NCI-H1694 (cell line): ENCODE results near the gene MCOLN1.

Experiments
- DNase-seq: peaks from one replicate; lab custom pipeline; 2025; lab: John Stamatoyannopoulos, UW

MCOLN1 gene

DNA sequence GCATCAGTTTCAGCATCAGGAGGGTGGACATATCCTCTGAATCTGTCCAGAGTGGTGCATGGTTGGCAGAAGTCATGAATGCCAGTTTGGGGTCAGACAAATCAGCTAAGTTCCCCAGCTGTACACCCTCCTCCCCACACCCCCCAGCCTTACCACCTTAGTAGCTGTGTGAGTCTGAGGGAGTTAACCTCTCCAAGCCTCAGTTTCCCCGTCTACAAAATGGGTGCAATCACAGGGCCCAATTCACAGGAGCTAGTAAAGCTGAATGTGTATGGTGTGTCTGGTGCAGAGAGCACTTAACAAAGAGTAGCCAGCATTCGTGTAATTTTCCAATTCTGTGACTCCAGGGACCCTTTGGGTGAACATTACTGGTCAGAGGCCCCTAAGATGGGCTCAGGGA, 19.9 kb upstream of the MCOLN1 start:
- no peak for DNase-seq

DNA sequence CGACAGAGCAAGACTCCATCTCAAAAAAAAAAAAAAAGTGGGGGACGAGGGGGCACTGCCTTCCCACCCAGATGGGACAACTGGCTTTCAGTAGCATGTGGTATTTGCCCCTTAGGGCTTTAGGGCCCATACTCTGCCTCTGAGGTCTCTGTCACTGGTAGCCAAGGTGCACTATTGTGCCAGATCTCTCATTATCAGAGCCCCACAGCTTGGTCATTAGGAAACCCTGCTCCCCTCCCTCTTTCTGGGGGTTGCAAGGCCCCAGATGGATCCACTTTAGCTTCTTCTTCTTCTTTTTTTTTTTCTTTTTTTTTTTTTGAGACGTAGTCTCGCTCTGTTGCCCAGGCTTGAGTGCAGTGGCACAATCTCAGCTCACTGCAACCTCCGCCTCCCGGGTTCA, 17.7 kb upstream of the MCOLN1 start:
- DNase-seq: no peak

DNA sequence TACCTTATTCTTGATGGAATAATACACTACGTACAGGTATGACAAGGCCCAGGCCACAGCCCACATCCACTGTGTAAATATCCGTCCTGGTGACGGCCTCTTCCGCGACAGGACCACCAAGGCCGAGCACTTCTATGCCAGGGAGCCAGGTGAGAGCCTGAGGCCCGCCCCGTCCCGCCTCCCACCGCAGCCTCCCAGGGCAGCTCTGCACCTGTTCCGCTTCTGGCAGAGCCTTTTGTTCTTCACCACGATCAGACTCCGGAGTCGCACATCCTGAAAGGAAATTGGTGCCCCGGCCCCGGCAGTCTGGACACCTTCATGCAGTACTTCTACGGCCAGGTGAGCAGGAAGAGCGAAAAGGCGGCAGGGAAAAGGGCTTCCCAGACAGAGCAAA, 17.1 kb upstream of the MCOLN1 start:
- no peak for DNase-seq

DNA sequence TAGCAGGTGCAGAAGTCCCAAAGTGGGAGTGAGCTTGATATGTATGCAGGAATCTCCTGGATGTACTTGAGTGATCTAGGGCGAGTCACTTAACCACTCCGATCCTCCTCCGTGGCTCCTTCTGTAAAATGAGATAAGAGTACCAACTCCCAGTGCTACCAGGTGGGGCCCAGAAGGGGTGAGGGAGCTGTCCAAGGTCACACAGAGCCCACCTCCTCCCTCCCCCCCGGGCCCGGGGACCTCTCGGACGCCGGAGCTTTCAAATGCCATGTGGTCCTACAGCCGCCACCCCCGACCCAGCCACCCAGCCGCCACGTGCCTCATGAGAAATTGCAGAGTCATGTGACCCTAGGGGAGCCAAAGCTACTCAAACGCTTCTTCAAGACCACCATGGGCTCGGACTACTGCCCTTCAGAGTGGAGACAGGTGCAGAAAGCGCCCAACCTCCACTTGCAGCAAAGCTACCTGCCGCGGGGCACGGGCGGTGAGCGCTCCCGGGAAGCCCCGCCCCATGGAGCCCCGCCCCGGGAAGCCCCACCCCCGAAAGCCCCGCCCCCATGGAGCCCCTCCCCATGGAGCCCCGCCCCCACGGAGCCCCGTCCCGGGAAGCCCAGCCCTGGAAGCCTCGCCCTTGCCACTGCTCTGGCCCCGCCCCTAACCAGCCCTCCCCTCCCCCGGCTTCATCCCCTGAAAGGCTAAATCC, 16.6 kb upstream of the MCOLN1 start:
- no peak for DNase-seq

DNA sequence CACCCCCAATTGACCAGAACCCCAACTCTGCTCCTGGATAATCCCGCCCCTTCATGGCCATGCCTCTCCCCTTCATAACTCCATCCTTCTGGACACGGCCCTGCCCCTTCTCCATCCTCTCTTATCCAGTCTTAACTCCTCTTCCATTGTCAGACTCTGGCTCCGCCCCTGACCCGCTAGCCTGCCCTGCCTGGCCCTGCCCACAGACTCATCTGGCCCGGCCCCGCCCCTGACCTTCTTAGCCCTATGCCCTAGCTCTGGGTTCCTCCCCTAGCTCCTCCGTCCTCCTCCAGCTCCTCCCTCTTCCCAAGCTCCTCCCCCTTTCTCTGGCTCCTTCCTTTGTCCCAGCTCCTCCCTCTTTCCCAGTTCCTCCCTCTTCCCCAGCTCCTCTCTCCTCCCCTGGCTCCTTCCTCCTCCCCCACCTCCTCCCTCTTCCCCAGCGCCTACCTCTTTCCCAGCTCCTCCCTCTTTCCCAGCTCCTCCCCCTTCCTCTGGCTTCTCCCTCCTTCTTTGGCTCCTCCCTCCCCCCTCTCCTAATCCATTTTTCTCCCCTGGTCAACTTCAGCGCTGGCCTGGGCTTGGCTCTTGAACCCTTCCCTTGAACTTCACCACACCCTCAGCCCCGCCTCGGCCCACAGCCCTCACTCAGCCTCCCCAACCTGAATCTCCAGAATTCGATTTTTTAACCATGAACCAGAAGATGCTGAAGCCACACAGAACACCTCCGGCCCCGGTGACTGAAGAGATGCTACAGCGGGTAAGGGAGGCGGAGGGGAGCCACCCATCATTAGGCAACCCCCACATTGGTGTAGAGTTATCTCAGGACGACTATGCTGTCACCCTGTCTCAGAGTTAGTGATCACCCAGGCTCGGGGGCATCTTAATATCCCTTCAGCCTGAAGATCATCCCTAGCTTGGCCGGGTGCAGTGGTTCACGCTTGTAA, 15.8 kb upstream of the MCOLN1 start:
- DNase-seq: no peak

DNA sequence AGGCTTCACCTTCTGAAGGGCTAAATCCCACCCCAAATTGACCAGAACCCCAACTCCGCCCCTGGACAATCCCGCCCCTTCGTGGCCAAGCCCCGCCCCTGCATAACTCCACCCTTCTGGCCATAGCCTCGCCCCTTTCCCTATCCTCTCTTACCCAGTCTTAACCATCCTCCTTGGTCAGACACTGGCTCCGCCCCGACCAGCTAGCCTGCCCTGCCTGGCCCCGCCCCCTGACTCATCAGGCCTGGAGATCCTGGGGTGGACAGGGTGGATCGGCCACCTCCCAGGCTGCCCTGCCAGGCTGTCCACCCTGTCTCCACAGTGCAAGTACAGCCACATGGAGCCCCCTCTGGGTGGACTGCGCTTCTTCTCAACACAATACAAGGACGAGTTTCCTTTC, 14.5 kb upstream of the MCOLN1 start:
- DNase-seq: no peak

DNA sequence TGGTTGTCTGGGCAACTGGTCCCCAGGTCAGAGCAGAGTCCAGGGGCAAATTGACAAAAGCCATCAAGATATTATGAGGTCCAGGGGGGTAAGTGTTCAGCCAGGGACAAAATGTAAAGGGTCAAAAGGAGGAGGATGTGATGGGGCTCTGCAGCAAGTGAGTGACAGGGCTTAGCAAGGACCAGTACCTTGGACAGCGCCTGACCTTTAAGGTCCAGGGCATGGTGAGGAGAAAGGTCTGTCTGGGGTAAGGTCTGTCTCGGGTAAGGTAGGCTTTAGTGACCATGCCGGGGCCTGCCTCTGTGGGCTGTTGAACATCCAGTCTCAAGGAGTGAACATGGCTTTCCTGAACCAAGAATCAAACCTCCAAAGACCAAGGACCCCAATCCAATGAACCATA, 12.8 kb upstream of the MCOLN1 start:
- no peak for DNase-seq

DNA sequence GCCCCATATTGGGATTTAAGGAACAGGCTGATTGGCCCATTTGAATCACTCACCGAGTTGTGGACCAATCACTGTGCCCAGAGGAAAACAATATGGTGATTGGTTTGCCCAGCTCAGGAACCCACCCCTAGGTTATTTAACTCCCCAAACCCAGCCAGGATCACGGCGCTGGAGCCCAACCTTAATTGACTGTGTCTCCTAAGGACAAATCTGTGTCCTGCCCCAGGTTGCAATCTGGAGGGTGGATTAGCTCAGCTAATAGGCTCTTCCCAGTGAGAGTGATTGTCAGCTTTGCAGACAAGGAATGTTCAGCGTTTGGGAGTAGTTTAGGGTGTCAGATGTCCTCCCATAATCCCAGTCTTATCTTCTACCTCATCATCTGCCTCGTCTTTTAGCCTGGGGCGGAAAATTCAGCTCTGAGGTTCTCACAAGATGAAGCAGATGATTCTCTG, 10.0 kb upstream of the MCOLN1 start:
- no peak for DNase-seq

DNA sequence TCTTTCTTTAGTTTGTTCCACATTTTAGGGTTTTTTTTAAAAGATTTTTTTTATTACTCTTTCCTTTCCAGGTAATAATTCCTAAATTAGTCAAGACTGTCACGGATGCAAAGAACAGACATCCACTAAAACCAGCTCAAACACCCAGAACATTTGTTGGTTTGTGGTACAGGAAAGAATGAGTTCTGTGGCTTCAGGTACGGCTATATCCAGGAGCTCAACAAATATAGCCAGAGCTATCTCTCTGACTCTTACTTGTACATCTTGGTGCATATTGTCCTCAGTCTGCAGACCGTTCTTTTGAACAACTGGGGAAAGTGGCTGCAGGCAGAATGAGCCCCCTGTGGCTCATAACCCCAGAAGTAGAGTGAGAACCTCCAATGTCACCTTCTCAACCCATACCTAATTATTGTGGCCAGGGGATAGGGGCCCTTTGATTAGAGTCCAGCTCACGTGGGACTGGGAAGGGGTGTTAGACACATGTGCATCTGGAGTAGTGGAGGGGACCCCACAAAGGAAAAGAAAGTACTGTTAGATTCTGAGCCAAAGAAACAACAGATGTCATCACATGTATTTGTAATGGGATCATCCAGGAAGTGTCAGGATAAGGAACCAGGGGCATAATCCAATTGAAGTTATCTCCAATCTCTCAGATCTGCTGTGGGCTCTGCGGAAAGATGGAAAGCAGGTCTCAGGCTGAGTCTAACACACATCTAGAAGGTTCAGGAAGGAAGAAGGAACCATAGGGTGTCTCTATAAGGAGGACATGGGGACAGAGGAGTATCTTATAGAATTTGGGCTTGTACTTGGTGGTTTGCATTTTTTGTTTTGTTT, 8.4 kb upstream of the MCOLN1 start:
- no peak for DNase-seq

DNA sequence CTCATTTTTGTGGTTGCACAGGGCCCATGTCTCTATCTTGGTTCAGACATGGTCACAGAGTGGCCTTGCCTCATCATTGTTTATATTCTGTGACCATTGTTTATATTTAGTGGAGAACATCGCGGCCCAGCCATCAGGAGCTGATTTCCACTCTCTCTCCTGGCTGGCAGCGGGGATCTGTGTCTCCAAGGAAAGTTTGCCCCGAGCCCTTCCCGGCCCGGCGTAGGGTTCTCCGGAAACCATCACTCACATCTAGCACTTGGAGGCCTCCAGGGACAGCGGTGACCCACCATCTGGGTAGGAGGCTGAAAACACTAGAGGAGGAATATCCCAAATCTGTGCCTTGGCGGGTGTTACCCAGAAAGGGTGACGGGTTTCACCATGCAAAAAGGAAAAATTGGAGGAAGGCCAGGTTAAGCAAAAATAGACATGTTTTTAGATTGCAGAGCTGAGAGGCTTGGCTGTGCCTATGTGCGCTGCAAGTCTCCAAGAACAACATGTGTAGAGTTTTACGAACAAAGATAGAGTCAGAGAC, 7.2 kb upstream of the MCOLN1 start:
- DNase-seq: no peak

DNA sequence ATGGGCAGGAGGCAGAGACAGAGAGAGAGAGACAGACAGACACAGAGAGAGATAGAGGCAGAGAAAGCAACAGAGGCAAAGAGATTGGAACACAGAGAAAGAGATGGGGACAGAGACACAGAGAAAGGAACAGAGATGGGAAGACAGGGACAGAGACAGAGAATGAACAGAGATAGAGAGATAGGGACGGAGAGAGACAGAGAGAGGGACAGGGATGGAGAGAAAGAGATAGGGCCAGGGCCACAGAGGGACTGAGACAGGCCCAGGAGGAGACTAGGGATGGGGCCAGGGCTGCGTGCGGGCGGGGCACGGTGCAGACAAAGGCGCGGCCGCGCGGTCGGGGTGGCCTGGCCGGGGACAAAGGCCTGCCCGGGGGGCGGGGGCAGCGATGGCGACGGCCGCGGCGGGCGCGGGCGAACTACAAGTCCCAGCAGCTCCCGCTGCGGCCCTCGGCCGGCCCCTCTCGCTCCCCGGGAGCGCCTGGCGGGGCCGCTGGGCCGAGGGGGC, 6.7 kb upstream of the MCOLN1 start, which contains the start of gene ZNF358:
ZNF358 (plus strand) TSS at position 459 of the 507 bp plus-strand sequence. CDS start 3,140 bp downstream, outside the sequence.
- no peak for DNase-seq

DNA sequence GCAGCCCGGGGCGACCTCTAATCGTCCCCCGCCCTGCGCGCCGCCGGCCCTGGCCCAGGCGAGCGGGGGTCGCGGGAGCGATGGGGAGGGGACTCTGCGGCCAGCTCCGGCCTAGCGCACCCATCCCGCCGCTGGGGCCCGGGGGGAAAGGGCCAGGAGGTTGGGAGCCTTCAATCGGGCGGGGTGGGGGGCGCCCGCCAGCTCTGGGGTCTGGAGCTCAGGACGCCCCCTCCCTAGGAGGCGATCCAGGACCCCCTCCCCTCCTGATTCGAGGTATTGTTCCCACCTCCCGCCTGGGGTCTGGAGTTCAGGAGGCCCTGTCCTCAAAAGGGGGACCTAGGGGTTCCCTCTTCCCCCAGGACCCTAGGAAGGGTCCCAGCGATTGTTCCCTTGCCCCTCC, 6.1 kb upstream of the MCOLN1 start:
- DNase-seq: no peak

DNA sequence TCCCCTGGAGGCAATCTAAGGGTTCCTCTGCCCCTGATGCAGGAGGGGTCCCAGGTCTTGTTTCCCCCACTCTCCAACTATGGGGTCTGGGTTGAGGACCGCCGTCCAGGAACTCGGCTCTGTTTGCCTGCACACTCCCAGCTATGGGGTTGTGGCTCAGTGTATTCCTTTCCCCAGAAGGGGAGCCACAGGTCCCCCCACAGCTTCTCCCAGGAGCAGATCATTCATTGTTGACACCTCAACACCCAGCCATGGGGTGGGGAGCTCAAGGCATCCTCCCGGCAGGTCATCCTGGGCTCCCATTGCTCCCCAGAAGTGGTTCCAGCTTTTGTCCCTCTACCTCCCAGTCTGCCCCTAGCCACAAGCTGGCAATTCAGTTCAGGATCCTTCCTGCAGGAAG, 5.5 kb upstream of the MCOLN1 start:
- no peak for DNase-seq

DNA sequence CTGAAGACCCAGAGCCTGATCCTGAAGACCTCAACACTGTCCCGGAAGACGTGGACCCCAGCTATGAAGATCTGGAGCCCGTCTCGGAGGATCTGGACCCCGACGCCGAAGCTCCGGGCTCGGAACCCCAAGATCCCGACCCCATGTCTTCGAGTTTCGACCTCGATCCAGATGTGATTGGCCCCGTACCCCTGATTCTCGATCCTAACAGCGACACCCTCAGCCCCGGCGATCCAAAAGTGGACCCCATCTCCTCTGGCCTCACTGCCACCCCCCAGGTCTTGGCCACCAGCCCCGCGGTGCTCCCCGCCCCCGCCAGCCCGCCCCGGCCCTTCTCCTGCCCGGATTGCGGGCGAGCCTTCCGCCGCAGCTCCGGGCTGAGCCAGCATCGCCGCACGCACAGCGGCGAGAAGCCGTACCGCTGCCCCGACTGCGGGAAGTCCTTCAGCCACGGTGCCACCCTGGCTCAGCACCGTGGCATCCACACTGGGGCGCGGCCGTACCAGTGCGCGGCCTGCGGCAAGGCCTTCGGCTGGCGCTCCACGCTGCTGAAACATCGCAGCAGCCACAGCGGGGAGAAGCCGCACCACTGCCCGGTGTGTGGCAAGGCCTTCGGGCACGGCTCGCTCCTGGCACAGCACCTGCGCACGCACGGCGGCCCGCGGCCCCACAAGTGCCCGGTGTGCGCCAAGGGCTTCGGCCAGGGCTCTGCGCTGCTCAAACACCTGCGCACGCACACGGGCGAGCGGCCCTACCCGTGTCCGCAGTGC, 2.9 kb upstream of the MCOLN1 start:
- DNase-seq: no peak

DNA sequence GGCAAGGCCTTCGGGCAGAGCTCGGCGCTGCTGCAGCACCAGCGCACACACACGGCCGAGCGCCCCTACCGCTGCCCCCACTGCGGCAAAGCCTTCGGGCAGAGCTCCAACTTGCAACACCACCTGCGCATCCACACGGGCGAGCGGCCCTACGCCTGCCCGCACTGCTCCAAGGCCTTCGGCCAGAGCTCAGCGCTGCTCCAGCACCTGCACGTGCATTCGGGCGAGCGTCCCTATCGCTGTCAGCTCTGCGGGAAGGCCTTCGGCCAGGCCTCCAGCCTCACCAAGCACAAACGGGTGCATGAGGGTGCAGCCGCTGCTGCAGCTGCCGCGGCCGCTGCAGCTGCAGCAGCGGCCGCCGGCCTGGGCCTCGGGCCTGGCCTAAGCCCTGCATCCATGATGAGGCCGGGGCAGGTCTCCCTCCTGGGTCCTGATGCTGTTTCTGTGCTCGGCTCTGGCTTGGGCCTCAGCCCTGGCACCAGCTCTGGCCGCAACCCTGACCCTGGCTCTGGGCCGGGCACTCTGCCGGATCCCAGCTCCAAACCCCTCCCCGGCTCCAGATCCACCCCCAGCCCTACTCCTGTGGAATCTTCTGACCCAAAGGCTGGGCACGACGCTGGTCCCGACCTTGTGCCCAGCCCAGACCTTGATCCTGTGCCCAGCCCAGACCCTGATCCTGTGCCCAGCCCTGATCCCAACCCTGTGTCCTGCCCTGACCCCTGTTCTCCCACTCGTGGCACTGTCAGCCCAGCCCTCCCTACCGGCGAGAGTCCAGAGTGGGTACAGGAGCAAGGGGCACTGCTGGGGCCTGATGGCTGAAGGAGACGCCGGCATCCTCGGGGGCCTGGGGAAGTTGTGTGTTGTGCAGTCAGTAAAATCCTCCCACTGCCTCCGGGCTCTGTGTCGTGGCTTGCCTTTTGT, 2.0 kb upstream of the MCOLN1 start:
- DNase-seq: no peak

DNA sequence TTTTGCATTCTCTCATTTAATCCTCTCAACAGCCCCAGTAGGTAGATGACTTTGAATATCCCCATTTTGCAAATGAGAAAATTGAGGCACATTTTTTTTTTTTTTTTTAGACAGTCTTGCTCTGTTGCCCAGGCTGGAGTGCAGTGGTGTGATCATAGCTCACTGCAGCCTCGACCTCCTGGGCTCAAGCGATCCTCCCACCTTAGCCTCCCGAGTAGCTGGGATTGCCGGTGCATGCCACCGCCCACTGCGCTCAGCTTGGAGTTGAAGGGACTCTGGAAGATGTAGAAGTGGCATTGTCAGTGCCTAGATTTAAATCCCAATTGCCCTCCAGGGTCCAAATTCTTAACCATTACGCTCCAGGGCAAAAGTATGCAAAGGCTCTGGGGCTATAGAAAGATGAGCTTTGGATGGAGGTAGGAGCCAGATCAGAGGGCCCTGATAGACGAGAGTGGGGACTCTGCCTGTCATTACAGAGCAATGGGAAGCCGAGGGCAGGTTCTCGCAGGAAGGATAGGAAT, 813 bp upstream of the MCOLN1 start:
- no peak for DNase-seq

DNA sequence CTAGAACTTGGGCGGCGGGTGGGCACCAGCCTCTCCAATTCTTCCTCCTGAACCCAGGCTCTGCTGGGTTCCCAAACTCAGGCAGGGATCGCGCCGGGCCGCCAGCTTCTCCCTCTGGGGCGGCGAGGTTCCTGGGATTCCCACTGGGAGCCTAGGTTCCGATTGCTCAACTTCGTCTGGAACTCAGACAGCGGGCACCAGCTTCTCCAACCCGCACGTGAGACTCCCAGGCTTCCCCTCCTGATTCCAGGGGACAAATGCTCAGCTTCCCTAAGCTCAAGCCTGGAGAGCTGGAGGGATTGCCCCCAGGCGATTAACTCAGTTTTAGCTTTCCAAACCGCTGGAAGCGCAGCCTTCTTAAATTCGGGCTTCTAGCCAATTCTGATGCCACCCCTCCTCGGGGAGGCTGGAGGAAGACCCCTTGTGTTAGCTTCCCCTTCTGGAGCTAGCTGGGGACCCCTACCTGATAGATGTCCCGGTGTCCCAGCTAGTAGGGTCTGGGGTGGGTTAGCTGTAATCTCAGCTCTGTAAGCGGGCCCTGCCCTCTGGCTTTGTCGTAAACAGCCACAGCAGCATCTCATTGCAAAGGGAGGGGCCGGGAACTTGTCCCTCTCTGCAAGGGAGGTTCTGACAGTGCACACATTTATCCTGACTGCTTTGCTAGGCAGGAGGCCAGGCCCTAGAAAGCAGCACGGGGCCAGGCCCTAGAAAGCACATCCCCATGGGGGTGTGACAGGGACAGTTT, 671 bp downstream of the MCOLN1 start:
- no peak for DNase-seq

DNA sequence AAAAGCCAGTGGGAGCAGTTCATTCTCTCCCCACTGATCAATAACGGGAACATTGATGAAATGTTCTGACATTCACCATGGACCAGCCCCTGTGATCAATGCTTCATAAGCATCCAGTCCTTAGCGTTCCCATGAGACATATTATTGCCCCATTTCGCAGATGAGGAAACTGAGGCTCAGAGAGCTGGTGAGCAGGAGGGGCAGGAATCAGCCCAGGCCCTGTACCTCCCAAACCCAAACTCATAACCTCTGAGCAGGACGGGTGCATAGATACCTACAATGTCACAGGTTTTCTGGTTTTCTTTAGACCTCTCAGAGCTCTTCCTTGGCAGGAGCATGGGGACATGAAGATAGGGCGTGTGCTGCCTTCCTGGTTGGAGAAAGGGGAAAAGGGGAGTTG, 2.1 kb downstream of the MCOLN1 start:
- DNase-seq: no peak
